DND-41 (cell line): Measurements from ENCODE around the gene ATXN7.

Experiments
- CTCF ChIP-seq: IDR thresholded peaks from 2 replicates; pipeline ENCODE4 v1.5.1; 2012; ENCODE audit warnings: borderline replicate concordance, low read length, moderate library complexity, mild to moderate bottlenecking; ENCODE audit not compliant: poor library complexity, severe bottlenecking; ENCODE audit errors: extremely low read depth
- EZH2 ChIP-seq: IDR thresholded peaks from 3 replicates; pipeline ENCODE4 v1.6.1; 2012; ENCODE audit warnings: borderline replicate concordance, low read depth, mild to moderate bottlenecking, moderate library complexity, low read length, inconsistent platforms; ENCODE audit not compliant: severe bottlenecking

- TF ChIP-seq CTCF (no peak), EZH2 (no peak)
These were observed 56.3 kb downstream of the ATXN7 start for GRCh38 chr3:63920001-63920400.
